Activated CD4-positive, CD25-positive, alpha-beta regulatory T cell treated with anti-CD3 and anti-CD28 coated beads, Interleukin-2, amount 50 U/mL, for 16 hours (primary cell): ENCODE measurements around the gene LIN52.
"Not testable (repeated sequence)": the region's sequence is repeated elsewhere in the genome, so short reads cannot be mapped to it uniquely, and the experiment has no call there.

Source experiments
- DNase-seq: peaks from one replicate; pipeline ENCODE4 v3.0.0-alpha.2; 2020; ENCODE audit warnings: low read depth, low spot score

The LIN52 gene

DNA sequence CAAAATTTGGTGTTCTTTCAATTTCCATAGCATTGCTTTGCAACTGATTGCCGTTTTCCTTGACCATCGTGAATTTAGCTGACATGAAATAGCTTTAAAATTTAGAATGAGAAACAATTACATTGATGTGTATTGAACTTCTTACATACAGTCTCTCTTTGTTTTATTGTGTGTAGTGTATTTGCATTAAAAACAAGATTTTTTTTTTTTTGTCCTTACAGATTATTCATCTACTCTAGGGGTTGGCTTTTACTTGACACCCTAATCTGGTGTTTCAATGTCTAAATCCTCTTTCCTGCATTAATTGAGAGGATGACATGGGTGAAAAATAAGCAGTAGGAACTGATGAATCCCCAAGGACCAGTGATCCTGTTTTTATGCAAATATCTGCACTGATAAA, 20.6 kb downstream of the LIN52 start:
- no peak for DNase-seq

DNA sequence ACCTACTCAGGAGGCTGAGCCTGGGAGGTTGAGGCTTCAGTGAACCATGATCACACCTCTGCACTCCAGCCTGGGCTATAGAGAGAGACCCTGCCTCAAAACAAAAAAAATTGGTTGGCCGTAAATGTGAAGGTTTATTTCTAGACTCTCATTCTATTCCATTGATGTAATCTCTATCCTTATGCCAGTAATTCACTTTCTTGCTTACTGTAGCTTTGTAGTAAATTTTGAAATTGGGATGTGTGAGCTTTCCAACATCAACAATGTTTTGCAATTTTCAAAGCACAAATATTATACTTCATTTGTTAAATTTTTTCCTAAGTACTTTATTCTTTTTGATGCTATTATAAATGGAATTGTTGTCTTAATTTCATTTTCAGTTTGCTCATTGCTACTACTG, 24.6 kb downstream of the LIN52 start:
- no peak for DNase-seq

DNA sequence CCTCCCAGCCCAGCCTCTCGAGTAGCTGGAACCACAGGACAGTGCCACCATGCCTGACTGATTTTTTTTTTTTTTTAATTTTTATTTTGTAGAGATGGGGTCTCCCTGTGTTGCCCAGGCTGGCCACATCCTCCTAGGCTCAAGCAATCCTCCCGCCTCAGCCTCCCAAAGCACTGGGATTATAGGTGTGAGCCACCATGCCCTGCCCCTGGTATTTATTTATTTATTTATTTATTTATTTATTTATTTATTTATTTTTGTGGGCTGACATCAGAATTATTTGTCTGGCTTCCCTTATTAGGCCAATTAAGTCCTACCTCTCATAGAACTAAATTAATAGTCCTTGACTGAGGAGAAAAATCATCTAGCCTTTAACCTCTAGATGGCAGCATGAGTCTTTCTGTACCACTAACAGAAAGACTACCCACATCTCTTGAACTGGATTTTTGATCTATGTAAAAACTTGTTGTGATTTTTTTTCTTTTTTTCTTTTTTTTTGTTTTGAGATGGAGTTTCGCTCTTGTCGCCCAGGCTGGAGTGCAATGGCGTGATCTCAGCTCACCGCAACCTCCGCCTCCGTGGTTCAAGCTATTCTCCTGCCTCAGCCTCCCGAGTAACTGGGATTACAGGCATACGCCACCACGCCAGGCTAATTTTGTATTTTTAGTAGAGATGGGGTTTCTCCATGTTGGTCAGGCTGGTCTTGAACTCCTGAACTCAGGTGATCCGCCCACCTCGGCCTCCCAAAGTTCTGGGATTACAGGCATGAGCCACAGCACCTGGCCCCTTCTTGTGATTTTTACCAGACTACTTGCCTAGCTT, 26.9 kb downstream of the LIN52 start:
- DNase-seq, result not testable (repeated sequence)

DNA sequence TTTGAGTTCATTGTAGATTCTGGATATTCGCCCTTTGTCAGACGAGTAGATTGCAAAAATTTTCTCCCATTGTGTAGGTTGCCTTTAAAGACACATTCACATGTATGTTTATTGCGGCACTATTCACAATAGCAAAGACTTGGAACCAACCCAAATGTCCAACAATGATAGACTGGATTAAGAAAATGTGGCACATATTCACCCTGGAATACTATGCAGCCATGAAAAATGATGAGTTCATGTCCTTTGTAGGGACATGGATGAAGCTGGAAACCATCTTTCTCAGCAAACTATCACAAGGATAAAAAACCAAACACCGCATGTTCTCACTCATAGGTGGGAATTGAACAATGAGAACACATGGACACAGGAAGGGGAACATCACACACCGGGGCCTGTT, 40.7 kb downstream of the LIN52 start:
- DNase-seq, result not testable (repeated sequence)

DNA sequence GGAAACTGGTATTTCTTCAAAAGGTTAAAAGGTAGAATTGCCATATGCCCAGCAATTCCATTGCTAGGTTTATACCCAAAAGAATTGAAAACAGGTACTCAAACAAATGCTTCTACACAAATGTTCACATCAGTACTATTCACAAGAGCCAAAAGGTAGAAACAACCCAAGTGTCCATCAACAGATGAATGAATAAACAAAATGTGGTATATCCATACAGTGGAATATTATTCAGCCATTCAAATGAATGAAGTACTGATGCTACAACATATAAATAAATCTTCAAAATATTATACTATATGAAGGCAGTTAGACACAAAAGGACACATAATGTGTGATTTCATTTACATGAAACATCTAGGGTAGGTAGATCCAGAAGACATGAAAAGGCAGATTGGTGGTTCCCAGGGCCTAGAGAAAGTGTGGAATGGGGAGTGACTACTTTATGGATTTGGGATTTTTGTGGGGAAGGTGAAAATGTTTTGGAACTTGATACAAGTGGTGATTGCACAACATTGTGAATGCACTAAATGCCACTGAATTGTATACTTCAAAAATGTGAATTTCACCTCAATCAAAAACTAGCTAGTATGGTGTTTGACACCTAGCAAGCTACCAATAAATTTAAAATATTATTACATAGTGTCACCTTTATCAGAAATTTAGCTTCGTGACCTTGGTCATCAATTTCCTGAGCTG, 41.7 kb downstream of the LIN52 start:
- no peak for DNase-seq

DNA sequence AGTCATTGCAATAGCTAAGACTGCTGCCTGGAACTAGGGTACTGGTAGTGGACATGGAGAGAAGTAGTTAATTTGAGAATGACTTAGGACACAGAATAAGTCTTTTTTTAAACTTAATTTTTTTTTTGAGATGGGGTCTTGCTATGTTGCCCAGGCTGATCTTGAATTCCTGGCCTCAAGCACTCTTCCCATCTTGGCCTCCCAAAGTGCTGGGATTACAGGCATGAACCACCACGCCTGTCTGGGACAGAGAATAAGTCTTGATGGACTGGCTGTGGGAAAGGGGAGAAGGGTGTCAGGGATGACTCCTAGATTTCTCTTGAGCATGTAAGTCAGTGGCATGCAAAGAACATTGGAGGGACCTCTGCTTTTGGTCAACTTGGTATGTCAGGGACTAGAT, 42.9 kb downstream of the LIN52 start:
- DNase-seq, result no peak

DNA sequence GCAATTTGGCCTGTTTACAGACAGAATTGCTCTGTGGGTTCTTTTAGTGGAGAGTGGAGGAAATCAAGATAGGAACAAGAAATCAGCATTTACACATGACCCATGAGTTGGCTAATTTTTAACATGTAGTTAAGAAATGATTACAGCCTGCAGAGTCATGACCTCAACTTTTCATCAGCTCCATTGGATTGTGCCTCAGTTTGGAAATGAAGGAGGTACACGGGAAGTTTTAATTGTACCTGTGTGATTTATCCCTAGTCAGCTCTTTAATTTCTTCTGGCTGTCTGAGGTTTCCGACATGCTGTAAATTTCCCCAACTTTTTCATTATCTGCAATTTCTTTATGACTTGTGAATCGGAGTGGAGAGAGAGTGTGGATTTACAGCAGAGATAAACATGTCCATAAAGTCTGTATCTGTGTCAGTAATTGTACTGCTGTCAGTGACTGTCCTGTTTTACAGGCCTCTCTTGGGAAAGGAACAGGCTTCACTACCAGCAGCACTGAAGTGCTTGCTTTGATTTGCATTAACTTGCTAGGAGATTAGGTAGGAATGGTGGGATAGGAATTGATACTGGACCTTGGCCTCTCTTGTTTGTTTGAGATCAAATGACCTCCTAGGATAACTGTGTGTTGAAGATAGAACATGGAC, 49.2 kb downstream of the LIN52 start:
- DNase-seq, result no peak

DNA sequence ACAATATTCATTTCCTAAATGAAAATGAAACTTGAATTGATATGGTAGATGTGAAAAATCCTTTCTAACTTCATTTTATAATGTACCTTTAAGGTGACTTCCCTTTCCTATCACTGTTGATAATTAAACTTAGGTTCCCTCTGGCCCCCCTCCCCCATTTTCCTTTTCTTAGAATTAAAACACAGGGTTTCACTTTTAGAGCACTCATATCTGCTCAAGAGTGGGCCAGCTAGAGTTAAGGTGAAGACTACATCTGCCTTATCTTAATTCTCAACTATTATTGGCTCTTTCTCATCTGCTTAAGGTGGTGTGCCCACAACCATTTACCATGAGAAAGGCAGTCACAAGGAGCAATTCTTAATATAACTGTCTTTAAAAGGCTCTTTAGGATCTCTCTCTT, 49.7 kb downstream of the LIN52 start:
- no peak for DNase-seq

DNA sequence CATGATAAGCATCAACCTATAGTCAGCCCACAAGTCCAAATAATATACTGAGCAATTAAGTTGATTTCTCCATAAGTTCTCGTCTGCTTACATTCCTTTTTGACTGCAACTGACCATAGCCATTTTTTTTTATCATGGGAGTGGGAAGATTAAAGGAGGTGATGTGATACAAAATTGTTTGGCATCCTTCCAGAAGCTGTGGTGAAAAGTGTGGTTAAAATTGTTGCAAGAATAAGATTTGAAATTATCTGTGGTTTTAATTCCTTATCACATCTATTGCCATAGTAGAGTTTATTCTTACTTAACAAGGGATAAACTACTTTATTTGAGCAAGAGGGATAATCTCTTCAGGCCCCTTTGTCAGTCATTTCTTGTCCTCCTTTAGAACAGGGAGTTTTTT, 50.7 kb downstream of the LIN52 start:
- DNase-seq, result no peak

DNA sequence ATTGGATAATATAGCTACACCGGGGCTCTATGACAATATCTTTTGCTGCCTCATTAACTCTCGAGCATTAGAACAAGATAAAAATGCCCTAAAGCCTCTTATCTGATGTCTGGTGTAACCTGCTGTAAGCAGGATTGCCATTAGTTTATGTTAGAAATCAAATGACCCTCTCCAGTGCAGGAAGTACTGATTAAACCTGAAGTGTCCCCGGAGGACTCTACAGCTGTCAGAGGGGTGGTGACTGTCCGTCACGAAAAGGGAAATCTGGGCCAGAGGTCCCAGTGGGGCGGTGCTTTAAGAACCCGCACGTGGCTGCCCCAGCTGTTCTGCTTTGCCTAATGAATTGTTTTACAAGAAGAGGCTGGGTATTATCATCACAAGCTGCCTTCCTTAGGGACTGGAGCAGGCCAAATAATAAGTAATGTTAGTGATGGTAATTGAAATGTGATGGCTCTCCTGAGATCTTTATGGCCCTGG, 55.7 kb downstream of the LIN52 start:
- no peak for DNase-seq

DNA sequence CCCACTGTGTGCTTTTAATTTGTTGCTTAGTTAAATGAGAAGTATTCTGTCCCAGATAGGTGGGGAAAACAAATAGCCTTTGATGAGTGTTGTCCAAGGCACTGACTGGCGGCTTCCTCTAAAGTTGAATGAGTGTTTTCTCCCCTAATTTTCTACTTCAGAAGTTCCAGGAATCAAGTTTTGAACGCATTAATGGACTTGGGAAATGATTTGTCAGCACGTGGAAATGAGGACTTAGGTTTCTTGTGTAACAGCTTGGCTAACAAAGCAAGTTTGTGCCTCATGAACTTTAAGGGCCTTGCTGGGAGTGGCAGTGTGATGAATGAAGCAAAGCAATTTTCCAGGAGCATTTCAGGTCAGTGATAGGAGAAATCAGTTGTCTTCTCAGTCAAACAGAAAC, 56.9 kb downstream of the LIN52 start:
- DNase-seq, result no peak

DNA sequence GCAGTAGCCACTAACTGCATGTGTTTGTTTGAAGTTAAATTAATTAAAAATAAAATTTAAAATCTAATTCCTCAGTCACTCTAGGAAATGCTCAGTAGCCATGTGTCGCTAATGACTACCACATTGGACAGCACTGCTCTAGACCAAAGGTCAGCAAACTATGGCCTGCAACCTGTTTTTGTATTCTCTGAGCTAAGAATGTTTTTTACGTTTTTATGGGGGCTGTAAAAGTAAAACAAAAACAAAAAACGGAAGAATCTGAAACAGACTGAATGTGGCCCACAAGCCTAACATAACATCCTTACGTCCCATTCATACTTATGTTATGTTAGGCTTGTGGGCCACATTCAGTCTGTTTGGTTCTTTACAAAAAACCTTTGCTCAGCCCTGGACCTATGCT, 57.8 kb downstream of the LIN52 start:
- no peak for DNase-seq

DNA sequence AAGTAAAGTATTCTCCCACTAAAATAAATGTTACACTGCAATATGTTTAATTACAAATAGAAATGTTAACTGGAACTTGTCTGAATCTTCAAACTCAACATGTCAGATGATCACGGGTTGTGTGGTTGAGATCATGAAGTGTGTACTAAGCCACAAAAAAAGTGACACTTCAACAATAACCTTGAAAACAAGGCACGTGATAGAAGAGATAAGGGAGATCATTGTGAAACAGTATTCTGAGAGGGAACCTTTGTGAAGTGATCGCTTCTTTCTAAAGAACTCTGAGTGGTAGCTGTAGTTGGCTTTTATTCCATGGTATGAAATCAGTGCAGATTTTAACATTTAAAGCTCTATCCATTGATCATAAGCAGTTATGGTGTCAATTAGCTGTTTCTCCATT, 60.0 kb downstream of the LIN52 start:
- DNase-seq, result no peak

DNA sequence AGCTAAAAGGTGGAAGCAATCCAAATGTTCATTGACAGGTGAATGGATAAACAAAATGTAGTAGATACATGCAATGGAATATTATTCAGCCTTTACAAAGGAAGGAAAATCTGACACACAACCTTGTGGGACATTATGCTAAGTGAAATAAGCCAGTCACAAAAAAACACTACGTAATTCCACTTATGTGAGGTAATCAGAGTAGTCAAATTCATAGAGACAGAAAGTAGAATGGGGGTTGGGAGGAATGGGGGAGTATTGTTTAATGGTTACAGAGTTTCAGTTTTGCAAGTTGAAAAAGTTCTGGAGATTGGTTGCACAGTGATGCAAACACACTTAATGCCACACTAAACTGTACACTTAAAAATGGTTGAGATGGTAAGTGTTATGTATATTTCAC, 62.8 kb downstream of the LIN52 start:
- DNase-seq, result no peak

DNA sequence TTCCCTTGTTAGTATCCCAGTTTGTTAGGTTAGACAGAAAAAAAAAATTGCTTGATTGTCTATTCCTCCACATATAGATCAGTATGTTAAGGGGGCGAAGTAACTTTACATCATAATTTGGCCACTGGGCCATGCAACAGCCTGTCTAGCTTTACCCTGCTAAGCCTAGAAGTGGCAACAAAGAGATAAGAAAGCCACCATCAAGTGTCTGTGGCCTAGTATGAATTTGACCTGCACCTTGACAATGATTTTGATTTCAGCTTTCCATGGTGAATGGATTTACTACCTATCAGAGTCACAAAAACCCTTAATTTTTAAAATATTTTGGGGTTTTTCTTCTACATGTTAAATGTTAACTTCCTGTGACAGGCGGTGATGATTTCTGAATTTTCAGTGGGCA, 63.9 kb downstream of the LIN52 start:
- DNase-seq, result no peak

DNA sequence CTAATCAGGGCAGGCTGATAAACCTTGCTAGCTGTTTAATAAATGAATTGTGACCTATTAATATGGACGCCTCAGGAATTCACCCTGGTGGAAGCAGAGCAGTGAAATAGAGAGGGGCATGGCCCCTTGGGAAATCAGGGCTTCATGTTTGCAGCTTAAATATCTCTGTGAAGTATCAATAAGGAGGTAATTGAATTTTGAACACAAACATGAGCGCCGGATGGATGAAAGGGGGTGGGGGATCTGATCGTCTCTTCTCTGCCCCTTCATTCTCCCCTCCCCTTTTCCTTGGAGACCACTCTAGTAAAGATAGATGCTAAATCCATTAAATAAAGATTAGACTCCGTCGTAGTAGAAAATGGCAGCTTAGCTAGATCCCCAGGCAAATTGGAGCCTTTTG, 70.5 kb downstream of the LIN52 start:
- DNase-seq, result no peak

DNA sequence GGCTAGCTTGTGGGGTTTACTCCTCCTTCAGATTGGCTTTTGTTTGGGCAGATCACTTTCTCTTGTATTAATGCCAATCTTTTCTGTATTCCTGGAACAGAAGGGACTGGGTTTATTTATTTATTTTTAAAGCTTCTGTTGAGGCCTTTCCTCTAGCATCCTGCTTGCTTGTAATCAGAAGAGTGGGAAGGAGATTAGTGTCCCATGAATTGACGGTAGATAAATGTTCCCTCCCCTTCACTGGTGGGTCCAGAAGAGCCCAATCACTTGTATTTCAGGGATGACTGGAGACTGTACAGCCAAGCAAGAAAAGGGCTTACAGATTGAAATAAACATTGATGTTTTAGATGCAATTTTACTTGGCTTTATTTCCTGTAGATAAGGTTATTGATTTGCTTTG, 71.0 kb downstream of the LIN52 start:
- no peak for DNase-seq

DNA sequence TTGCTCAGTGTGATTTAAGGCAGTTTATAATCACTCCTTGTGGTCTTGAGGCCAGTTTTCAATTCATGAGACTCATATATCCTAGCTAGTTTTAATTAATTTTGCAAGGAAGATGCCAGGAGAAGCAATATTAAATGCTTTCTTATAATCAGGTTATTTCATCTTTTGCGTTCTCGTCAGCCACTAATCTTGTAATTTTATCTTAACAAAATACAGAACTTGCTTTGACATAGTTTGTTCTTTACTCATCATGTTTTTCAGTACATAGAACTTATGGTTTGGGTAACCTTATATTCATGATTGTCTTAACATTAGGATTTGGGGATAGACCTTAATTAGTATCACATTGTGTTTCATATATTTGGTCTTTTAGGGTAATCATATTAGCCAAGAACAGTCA, 76.0 kb downstream of the LIN52 start:
- no peak for DNase-seq

DNA sequence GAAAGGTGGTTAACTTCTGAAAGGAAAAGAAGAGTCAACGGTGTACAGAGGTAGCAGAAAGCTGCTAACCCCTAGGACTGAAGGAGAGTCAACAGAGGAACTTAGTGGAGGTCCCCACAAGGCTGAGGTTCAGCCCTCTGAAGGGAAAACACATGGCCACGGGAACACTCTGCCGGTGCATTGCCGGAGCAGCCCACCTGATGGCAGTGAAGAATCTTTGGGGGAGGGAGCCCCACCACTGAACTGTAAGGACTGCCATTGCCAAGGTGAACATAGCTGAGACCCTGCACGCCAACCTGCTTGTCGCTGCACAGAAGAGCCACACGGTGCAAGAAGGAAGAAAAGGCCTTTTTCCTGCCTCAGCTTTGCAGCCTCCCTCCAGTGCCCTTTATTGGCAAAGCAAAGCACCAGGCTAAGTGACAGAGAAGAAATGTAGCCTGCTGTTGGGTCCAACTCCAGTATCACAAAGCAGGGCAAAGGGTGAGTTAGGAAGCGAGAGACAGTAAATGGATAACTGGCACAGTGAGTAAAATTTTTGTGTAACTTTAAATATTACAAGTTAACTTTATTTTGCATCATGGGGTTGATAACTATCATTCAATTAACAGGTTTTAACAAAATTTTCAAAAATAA, 76.9 kb downstream of the LIN52 start:
- no peak for DNase-seq

DNA sequence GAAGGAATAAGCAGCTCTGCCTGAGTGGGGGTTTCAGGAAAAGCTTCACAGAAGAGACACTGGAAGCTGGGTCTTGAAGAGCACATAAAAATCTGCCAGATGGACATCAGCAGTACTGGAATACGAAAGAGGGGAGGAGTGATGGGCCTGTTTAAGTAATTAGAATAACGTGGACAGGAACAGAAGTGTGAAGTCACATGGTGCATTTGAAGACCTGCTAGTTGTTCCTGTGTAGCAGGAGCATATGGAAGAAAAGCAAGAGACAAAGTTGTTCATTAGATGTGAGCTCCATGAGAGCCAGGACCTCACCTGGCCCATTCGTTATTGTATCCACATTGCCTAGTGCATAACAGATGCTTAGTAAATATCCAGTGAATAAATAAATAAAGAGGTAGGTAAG, 85.2 kb downstream of the LIN52 start:
- DNase-seq, result no peak

DNA sequence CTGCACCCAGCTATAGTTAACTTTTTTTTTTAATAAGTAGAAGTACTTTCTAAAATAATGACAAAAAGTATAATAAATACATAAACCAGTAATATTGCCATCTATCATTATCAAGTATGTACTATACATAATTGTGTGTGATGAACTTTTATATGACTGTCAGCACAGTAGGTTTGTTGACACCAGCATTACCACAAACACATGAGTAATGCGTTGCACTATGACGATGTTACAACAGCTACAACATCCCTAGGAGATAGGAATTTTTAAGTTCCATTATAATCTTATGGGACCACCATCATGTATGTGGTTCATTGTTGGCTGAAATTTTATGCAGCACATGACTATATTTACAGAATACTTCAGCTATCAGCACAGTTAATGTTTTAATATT, 91.6 kb downstream of the LIN52 start:
- DNase-seq, result no peak

DNA sequence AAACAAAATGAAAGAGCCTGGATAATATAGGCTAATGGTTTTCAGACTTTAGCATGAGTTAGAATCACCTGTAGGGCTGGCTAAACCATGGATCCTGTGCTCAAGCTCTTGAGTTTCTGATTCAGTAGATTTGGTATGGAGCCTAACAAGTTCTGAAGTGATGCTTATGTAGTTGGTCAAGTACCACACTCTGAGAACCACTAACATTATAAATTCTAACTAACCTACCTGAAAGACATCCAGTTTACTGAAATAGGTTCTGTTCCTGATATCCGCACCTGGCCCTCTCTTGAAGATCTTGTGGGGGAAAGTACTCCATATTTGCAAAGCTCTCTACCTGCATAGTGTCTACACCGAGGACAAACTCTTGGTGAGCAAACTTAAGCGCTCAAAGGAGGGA, 95.1 kb downstream of the LIN52 start:
- no peak for DNase-seq
